B cell (primary cell): Measurements from ENCODE around the gene CEACAM19. TPM values are rescaled to one million over a fixed set of nuclear protein-coding genes. Genes with fewer than 3 reads are reported as not detected.

Source experiments
- ATAC-seq: fragments of 200-7000 bp; cut with Tn5 transposase; one replicate; pipeline ENCODE4 v1.10.0; 2021; ENCODE audit warnings: low read depth, mild to moderate bottlenecking, moderate number of reproducible peaks, moderate library complexity
- CTCF ChIA-PET: fragments of 350-600 bp; sonication (Branson Sonifier 250); formaldehyde crosslinking; loops from one replicate; lab custom pipeline; 2021; ENCODE audit warnings: antibody characterized with exemption, inconsistent platforms; lab: Charles Lee
- POLR2A ChIA-PET: fragments of 350-600 bp; sonication (Branson Sonifier 250); formaldehyde crosslinking; loops from one replicate; lab custom pipeline; 2021; ENCODE audit warnings: antibody characterized with exemption; lab: Charles Lee
- DNase-seq: peaks from one replicate; pipeline ENCODE4 v3.0.0; 2013
- H2AFZ ChIP-seq: 2 replicates; pipeline ENCODE4 v1.6.1; 2012; ENCODE audit warnings: mild to moderate bottlenecking, low read depth, low read length; ENCODE audit not compliant: insufficient read depth, poor library complexity, severe bottlenecking
- H3K27ac ChIP-seq, 2 donors: 1 replicate in 1 of 2; 2 replicates in 1 of 2; pipeline ENCODE4 v1.5.1; 2012 to 2013; ENCODE audit warnings: low read length in 2 of 2, mild to moderate bottlenecking in 2 of 2, moderate library complexity in 1 of 2
- H3K27me3 ChIP-seq, 4 experiments: fragments of 200-600 bp in 1 of 4; sonication (generic) in 1 of 4; replicated peaks in 1 of 4; 1 replicate in 2 of 4; 2 replicates in 2 of 4; pipeline versions ENCODE4 v1.6.1 to v1.7.0; 2013 to 2016; ENCODE audit warnings: low read length in 3 of 4, mild to moderate bottlenecking in 2 of 4, mixed read lengths in 1 of 4, moderate library complexity in 1 of 4; ENCODE audit not compliant: insufficient read depth in 4 of 4, control insufficient read depth in 3 of 4; ENCODE audit errors: control extremely low read depth in 1 of 4
- H3K36me3 ChIP-seq, 2 experiments: replicated peaks in 1 of 2; 1 replicate in 1 of 2; 2 replicates in 1 of 2; pipeline versions ENCODE4 v1.6.1 to v1.7.1; 2013; ENCODE audit warnings: low read length in 1 of 2; ENCODE audit not compliant: insufficient read depth in 2 of 2, control insufficient read depth in 1 of 2; ENCODE audit errors: control extremely low read depth in 1 of 2, extremely low read depth in 1 of 2
- H3K4me1 ChIP-seq, 2 donors: fragments of 200-600 bp in 1 of 2; sonication (generic) in 1 of 2; 1 replicate in 1 of 2; 2 replicates in 1 of 2; pipeline versions ENCODE4 v1.5.1 to v1.6.1; 2013 to 2017; ENCODE audit warnings: low read length in 2 of 2; ENCODE audit not compliant: control insufficient read depth in 2 of 2, insufficient read depth in 2 of 2
- H3K4me2 ChIP-seq: replicated peaks from 2 replicates; pipeline ENCODE3; 2012; ENCODE audit warnings: mild to moderate bottlenecking, low read depth, low read length; ENCODE audit not compliant: poor library complexity, severe bottlenecking
- H3K4me3 ChIP-seq, 5 experiments: fragments of 200-600 bp in 1 of 5; sonication (generic) in 1 of 5; 1 replicate in 3 of 5; 2 replicates in 2 of 5; pipeline versions ENCODE4 v1.5.1 to v1.7.0; 2011 to 2016; ENCODE audit warnings: low read length in 4 of 5, mild to moderate bottlenecking in 4 of 5, low read depth in 2 of 5, control low read depth in 1 of 5, moderate library complexity in 1 of 5; ENCODE audit not compliant: insufficient read depth in 1 of 5; ENCODE audit errors: control extremely low read depth in 1 of 5, extremely low read depth in 1 of 5
- H3K79me2 ChIP-seq: fragments of 200-600 bp; sonication (generic); one replicate; pipeline ENCODE4 v1.6.0; 2016; ENCODE audit warnings: low read length; ENCODE audit not compliant: control insufficient read depth, insufficient read depth
- H3K9ac ChIP-seq: fragments of 200-600 bp; sonication (generic); 2 replicates; pipeline ENCODE4 v1.6.1; 2017; ENCODE audit warnings: mild to moderate bottlenecking, low read length, moderate library complexity
- H3K9me3 ChIP-seq, 3 donors: one replicate each; pipeline versions ENCODE4 v1.6.1 to v1.7.1; 2013; ENCODE audit warnings: low read length in 2 of 3; ENCODE audit not compliant: control insufficient read depth in 2 of 3, insufficient read depth in 1 of 3; ENCODE audit errors: control extremely low read depth in 1 of 3
- H4K20me1 ChIP-seq: 2 replicates; pipeline ENCODE4 v1.6.0; 2012; ENCODE audit warnings: mild to moderate bottlenecking, low read length; ENCODE audit not compliant: insufficient read depth, control insufficient read depth, poor library complexity, severe bottlenecking
- H3K27ac Mint-ChIP-seq: one replicate; pipeline ENCODE4 v1.8.0; 2021; ENCODE audit warnings: mixed read lengths
- H3K27me3 Mint-ChIP-seq: one replicate; pipeline ENCODE4 v1.8.0; 2021; ENCODE audit warnings: mixed read lengths
- H3K4me1 Mint-ChIP-seq: one replicate; pipeline ENCODE4 v1.8.0; 2021; ENCODE audit warnings: mixed read lengths
- H3K4me3 Mint-ChIP-seq: one replicate; pipeline ENCODE4 v1.8.0; 2021; ENCODE audit warnings: mixed read lengths
- H3K9me3 Mint-ChIP-seq: one replicate; pipeline ENCODE4 v1.8.0; 2022; ENCODE audit warnings: mixed read lengths; ENCODE audit not compliant: insufficient read depth
- EZH2 ChIP-seq: IDR thresholded peaks from 2 replicates; pipeline ENCODE4 v1.6.1; 2012; ENCODE audit warnings: borderline replicate concordance, low read depth, mild to moderate bottlenecking, moderate library complexity, low read length; ENCODE audit not compliant: insufficient read depth, poor library complexity, severe bottlenecking
- WGBS: methylation state at CpG from one replicate; pipeline ENCODE4 v1.1.5; 2013; ENCODE audit warnings: missing lambda C conversion rate; ENCODE audit not compliant: insufficient coverage; 5-methylcytosine and 5-hydroxymethylcytosine counted together
- intact Hi-C: fragments of 100-400 bp; cut with micrococcal nuclease; formaldehyde crosslinking; loops from one replicate; pipeline ENCODE4 v1.10.0; 2022
- polyA plus RNA-seq: library from polyadenylated mRNA; depleted of rRNA; stranded (reverse); fragments of >200 nt; gene quantifications from 2 replicates; pipeline ENCODE4 v1.2.3, GENCODE V29; 2012
- total RNA-seq, 2 donors: library from RNA; stranded (reverse); fragments of 120-200 nt in 1 of 2; gene quantifications; 1 replicate in 1 of 2; 2 replicates in 1 of 2; pipeline versions ENCODE4 v1.2.3 to v1.2.4, GENCODE V29; 2013 to 2022
- TF ChIP-seq, protein P1 (sequence below): fragments of 200-600 bp; IDR thresholded peaks from one replicate; pipeline ENCODE4 v1.8.0; 2022; ENCODE audit warnings: antibody characterized with exemption, mild to moderate bottlenecking

The CEACAM19 gene
- total and polyA plus RNA-seq, 2 donors (not counting 1 experiment from before 2014, with no cell fraction given), result not detected

DNA sequence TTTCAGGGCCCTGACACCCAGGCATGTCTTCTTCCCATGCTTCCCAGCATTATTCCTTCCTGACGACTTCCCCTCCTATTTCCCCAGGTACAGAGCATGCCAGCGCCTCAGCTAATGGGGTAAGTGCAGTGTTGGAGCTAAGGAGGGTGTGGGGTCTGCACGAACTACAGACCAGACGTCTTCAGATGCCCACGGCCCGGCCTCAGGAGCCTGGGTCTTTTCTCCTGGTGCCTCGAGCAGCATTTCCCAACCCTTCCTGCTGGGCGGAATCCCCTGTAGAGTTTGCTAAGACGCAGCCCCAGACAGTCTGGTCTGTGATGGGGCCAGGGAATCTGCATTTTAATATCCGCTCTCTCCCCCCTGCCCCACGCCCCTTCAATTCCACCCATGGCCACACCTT, 10.1 kb upstream of the CEACAM19 start:
- peaks cover 6% of the 10 kb centered on the region for H3K27me3 Mint-ChIP-seq
- CTCF ChIA-PET, result interaction anchor here (1.3 kb wide), 1 partner anchor 9 kb away, joined by 4 read pairs; no protein-coding TSS in a partner anchor
- peaks cover 6% of the 10 kb centered on the region for H3K4me1 Mint-ChIP-seq

DNA sequence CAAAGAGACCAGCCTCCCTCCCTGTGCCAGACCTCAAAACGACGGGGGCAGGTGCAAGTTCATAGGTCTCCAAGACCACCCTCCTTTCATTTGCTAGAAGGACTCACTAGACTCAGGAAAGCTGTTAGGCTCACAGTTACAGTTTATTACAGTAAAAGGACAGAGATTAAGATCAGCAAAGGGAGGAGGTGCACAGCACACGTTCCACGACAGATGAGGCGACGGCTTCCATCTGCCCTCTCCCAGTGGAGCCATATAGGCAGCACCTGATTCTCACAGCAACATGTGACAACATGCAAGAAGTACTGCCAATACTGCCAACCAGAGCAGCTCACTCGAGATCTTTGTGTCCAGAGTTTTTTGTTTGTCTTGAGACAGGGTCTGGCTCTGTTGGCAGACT, 9.4 kb upstream of the CEACAM19 start:
- ChIA-PET CTCF (interaction anchor here (1.3 kb wide), 1 partner anchor 28 kb away, joined by 3 read pairs; no protein-coding TSS in a partner anchor), POLR2A (no interaction called here)
- H3K9ac ChIP-seq, result no peak overlapping the region

More for the DNA sequence above, 10.1 kb upstream of the CEACAM19 start:
- Histone ChIP-seq H2AFZ (no peak overlapping the region), H3K4me3 (no peak overlapping the region), H3K27me3 (no peaks in the 10 kb centered on the region), H3K27ac (no peak overlapping the region), H3K9me3 (peaks cover 0 to 4% (median 0%) of the 10 kb centered on the region in 3 donors), H4K20me1 (no peaks in the 10 kb centered on the region), H3K4me1 (peaks cover 0 to 7% of the 10 kb centered on the region in 2 donors), H3K79me2 (no peaks in the 10 kb centered on the region), H3K9ac (no peak overlapping the region), H3K4me2 (no peak overlapping the region), H3K36me3 (no peaks in the 10 kb centered on the region)
- no peak for ATAC-seq
- 92% methylated on average over 4 of the region's 11 CpGs for WGBS
- no peak for TF ChIP-seq EZH2
- TF ChIP-seq, protein P1, sequence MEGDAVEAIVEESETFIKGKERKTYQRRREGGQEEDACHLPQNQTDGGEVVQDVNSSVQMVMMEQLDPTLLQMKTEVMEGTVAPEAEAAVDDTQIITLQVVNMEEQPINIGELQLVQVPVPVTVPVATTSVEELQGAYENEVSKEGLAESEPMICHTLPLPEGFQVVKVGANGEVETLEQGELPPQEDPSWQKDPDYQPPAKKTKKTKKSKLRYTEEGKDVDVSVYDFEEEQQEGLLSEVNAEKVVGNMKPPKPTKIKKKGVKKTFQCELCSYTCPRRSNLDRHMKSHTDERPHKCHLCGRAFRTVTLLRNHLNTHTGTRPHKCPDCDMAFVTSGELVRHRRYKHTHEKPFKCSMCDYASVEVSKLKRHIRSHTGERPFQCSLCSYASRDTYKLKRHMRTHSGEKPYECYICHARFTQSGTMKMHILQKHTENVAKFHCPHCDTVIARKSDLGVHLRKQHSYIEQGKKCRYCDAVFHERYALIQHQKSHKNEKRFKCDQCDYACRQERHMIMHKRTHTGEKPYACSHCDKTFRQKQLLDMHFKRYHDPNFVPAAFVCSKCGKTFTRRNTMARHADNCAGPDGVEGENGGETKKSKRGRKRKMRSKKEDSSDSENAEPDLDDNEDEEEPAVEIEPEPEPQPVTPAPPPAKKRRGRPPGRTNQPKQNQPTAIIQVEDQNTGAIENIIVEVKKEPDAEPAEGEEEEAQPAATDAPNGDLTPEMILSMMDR, result no peak
- DNase-seq, result no peak
- H3K4me3 Mint-ChIP-seq, result no peak overlapping the region
- H3K9me3 Mint-ChIP-seq, result no peaks in the 10 kb centered on the region
- no peak overlapping the region for H3K27ac Mint-ChIP-seq
- intact Hi-C loops, result no loop called here
- POLR2A ChIA-PET, result no interaction called here

More for the DNA sequence above, 9.4 kb upstream of the CEACAM19 start:
- no peak overlapping the region for H3K4me3 ChIP-seq
- no peaks in the 10 kb centered on the region for H3K79me2 ChIP-seq
- H3K9me3 ChIP-seq, result peaks cover 0 to 4% (median 0%) of the 10 kb centered on the region in 3 donors
- peaks cover 0 to 7% of the 10 kb centered on the region in 2 donors for H3K4me1 ChIP-seq
- H2AFZ ChIP-seq, result no peak overlapping the region
- Mint-ChIP-seq H3K27ac (no peak overlapping the region), H3K4me3 (no peak overlapping the region), H3K27me3 (peaks cover 6% of the 10 kb centered on the region), H3K4me1 (peaks cover 6% of the 10 kb centered on the region), H3K9me3 (no peaks in the 10 kb centered on the region)
- no peak for TF ChIP-seq EZH2
- TF ChIP-seq, protein P1, result no peak
- WGBS, result 93% methylated on average over 5 of the region's 7 CpGs
- ATAC-seq, result no peak
- no peaks in the 10 kb centered on the region for H3K27me3 ChIP-seq
- intact Hi-C loops, result no loop called here
- no peak for DNase-seq
- H3K27ac ChIP-seq, result no peak overlapping the region
- H3K36me3 ChIP-seq, result no peaks in the 10 kb centered on the region
- no peaks in the 10 kb centered on the region for H4K20me1 ChIP-seq
- no peak overlapping the region for H3K4me2 ChIP-seq
